HG03354 (cell line): ENCODE results near the gene CDCA7L.
A peak's percentile ranks its signal among the peaks of the same experiment; 100 is the strongest.
"Not testable (repeated sequence)": the region's sequence is repeated elsewhere in the genome, so short reads cannot be mapped to it uniquely, and the experiment has no call there.

Experiments
- ATAC-seq: cut with Tn5 transposase; IDR thresholded peaks from one replicate; pipeline ENCODE4 v1.9.1; 2021; ENCODE audit warnings: mild to moderate bottlenecking; ENCODE audit not compliant: unreplicated experiment, poor library complexity, severe bottlenecking

CDCA7L gene

GRCh38 chr7:21946222-21946709, 567 bp upstream of the CDCA7L start:
- no peak for ATAC-seq

- no peak for ATAC-seq
Measured at GRCh38 chr7:21944616-21945453, 864 bp downstream of the CDCA7L start.

- no peak for ATAC-seq
Measured at GRCh38 chr7:21943436-21943835, 2.3 kb downstream of the CDCA7L start.

DNA sequence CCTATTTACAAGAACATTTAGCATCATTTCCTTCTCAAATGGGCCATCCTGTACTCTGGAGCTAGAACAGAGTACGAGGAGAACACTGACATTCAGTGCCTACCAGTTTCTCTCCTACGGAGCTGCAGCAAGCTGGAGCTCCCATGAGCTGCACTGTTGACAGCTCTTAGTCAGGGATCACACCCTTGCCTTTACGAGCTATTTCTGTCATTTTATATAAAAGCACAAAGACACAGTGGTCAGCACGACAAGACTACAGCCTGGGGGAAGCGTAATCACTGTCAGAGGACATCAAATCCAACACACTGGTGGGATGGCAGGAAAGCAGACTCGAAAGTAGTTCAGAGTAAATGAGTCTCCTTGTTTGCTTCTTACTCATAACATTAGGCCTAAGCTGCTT, 2.7 kb downstream of the CDCA7L start:
- ATAC-seq, result no peak

DNA sequence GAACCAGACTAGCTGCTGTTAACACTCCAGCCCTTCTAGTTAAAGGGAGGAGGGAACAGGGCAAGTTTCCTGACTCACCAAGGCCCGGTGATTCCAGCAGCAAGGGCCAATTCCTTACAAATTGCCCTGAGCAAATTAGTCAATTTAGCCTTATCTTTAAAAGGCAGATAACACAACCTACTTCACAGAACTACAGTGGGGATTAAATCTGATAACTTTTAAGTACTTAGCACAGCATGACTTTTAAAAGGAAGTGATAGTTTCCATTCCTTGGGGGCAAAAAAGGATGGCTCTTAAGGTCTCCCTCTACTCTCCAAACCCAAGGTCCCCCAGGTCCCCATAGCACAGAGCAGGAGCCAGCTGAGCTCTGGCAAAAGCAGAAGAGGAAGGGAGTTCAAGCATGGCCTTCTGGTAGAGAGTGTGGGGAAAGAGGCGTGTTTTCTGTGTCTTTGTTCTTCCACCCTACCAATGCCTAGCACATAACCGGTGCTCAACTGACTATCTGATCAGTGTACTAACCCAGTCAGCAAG, 4.0 kb downstream of the CDCA7L start:
- no peak for ATAC-seq

- ATAC-seq, result no peak
Measured at GRCh38 chr7:21939858-21940372, 5.8 kb downstream of the CDCA7L start.

DNA sequence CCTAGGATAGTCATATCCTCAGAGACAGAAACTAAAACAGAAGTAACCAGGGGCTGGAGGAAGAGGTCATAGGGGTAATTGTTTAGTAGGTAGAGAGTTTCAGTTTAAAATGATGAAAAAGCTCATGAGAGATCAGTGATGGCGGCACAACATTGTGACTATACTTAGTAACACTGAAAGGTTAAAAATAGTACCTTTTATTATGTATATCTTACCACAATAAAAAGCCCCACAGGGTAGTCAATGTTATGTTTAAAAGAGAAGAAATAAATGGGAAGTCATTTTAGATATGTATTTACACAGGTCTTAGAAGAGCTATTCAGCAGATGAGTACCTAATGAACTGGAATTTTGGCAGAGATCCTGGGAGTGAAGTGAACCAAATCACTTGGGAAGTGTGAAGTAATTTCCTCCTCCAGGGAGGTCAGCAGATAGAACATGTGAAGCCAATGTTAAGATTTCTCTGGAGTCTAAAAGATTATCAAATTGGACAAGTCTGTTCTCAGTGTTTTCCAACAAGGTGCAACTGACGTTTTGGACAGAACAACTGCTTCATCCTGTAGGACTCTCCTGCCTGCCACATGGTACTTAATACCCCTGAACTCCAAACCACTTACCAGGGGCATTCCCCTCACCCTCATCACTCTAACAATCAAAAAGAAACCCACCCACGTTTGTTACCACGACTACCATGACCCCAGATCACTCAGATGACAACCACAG, 6.4 kb downstream of the CDCA7L start:
- peak; percentile 75 for ATAC-seq

DNA sequence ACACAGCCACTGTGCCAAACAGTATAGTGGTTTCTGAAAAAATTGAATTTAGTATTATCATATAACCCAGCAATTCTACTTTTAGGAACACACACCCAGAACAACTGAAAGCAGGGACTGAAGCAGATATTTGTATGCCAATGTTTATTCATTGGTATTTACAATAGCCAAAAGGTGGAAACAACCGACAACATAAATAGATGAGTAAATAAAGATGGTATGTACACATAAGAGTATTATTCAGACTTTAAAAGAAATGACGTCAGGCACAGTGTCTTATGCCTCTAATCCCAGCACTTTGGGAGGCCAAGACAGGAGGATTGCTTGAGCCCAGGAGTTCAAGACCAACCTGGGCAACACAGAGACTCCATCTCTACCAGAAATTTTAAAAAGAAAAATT, 7.2 kb downstream of the CDCA7L start:
- no peak for ATAC-seq

- ATAC-seq, result no peak
Measured at GRCh38 chr7:21934808-21935207, 10.9 kb downstream of the CDCA7L start.

GRCh38 chr7:21933293-21933692, 12.4 kb downstream of the CDCA7L start:
- not testable (repeated sequence) for ATAC-seq

GRCh38 chr7:21927693-21928092, 18.0 kb downstream of the CDCA7L start:
- ATAC-seq, result no peak

GRCh38 chr7:21926448-21926847, 19.3 kb downstream of the CDCA7L start:
- no peak for ATAC-seq

DNA sequence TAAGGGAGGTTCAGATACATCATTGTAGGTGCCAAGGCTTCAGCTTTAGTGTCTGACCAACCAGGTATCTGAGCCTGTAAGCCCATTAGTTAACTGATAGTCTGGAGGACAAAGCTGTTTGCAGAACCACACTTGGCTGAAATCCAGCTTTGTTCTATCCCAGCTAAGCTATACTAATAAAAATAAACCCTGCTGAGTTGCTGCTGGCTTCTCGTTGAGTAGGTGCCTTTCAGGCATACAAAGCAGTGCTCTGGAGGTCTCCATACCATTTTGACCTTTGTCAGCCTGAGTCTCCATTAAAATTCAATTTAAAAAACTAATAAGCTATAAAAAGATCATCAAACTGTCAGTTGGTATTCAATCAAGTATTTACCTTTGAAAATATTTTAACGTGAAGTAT, 22.0 kb downstream of the CDCA7L start:
- no peak for ATAC-seq

- no peak for ATAC-seq
Measured at GRCh38 chr7:21922605-21923004, 23.1 kb downstream of the CDCA7L start.

GRCh38 chr7:21920936-21921335, 24.8 kb downstream of the CDCA7L start:
- ATAC-seq, result no peak

- ATAC-seq, result no peak
Measured at GRCh38 chr7:21918216-21918615, 27.5 kb downstream of the CDCA7L start.

DNA sequence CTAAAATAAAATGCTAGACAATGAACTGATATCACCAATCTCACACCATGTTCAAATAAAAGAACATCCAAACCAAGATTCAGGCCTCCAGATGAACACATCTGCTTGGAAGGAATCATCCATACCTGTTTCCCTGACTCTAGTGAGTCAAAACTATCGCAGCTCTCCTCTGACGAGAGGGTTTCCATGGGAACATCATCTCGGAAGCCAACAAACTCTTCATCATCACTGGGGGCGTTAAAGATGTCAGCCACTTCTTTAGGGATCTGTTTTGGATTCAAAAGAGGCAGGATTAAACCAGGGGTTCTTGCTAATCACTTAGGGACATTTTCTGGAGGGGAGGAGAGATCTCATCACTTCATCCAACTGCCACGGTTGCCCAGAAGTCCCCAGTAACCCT, 29.1 kb downstream of the CDCA7L start:
- no peak for ATAC-seq

DNA sequence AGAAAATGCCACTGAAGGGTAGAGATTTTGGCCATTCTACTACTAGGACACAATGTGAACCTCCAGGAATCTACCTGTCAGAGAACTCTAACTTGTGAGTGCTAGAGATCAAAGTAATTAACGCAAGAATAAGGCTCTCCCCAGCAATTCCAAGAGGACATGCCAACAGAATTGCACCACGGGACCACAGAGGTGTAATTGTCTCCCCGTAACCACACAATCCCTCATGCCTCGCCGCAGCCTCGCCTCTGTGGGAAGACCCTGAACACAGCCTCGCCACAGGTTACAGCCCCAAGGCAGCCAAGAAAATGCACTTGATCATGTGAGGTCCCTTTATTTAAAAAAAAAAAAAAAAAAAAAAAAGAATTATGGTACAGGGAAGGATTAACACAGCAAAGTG, 29.5 kb downstream of the CDCA7L start:
- no peak for ATAC-seq

DNA sequence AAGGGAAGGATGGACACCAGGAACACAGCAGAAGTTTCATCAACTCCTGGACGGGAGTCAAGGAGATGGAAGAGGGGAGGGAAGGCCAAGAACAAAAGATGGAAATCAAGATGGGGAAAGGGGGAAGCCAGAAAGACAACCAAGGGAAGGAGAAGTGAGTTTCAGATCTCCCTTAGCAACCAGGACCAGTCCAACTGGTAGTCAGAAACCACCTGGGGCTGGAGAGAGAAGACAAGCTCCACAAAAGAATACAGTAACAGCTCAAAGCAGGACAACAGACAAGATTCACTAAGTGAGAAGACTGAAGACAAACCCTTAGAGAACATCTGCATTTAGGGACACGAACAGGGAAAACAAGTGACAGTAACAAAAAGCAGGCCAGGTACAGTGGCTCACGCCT, 30.6 kb downstream of the CDCA7L start:
- no peak for ATAC-seq

DNA sequence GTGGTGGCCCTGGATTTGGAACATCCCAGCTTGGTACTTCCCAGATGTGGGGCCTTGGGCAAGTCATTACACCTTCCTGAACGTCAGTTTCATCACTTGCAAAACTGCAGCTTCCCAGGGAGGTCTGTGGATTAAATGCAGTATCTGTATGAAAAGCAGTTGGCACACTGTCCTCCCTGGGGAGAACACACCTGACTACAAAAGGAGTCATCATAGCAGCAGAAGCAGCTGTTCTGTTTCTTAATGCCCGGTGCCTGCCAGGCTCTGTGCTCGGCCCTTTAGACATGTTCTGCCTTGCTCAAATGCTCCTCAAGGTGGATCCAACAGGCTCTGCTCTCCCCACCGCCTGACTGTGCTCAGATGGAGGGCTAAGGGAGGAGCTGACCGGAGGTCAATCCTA, 31.0 kb downstream of the CDCA7L start:
- no peak for ATAC-seq
